DMS79 (cell line): Measurements from ENCODE around the gene ARPC1A.
A peak's percentile ranks its signal among the peaks of the same experiment; 100 is the strongest.
"Not testable (repeated sequence)": the region's sequence is repeated elsewhere in the genome, so short reads cannot be mapped to it uniquely, and the experiment has no call there.

ENCODE experiments used
- DNase-seq: peaks from one replicate; lab custom pipeline; 2025; lab: John Stamatoyannopoulos, UW

Gene ARPC1A

GRCh38 chr7:99325592-99326407 is at the start of gene ARPC1A:
Gene ARPC1A (plus strand): TSS chr7:99325898. CDS start chr7:99333354, 7,456 bp downstream.
- peak; percentile 71 for DNase-seq

GRCh38 chr7:99278180-99278579 is 47.5 kb upstream of the ARPC1A start:
- DNase-seq: no peak

GRCh38 chr7:99284165-99284564 is 41.5 kb upstream of the ARPC1A start:
- not testable (repeated sequence) for DNase-seq

- DNase-seq: no peak
Measured at GRCh38 chr7:99287779-99288534, 37.7 kb upstream of the ARPC1A start.

GRCh38 chr7:99289185-99289584 is 36.5 kb upstream of the ARPC1A start:
- DNase-seq: no peak

GRCh38 chr7:99290148-99290547 is 35.5 kb upstream of the ARPC1A start:
- DNase-seq: not testable (repeated sequence)

- no peak for DNase-seq
Measured at GRCh38 chr7:99290980-99291607, 34.6 kb upstream of the ARPC1A start.

GRCh38 chr7:99292127-99292526 is 33.6 kb upstream of the ARPC1A start:
- no peak for DNase-seq

GRCh38 chr7:99293167-99293566 is 32.5 kb upstream of the ARPC1A start:
- DNase-seq: no peak

GRCh38 chr7:99293650-99294049 is 32.0 kb upstream of the ARPC1A start:
- DNase-seq: no peak

- DNase-seq: no peak
Measured at GRCh38 chr7:99296471-99296870, 29.2 kb upstream of the ARPC1A start.

GRCh38 chr7:99301496-99301895 is 24.2 kb upstream of the ARPC1A start:
- no peak for DNase-seq

GRCh38 chr7:99305473-99306260 is 20.0 kb upstream of the ARPC1A start:
- no peak for DNase-seq

GRCh38 chr7:99308461-99309074 is 17.1 kb upstream of the ARPC1A start:
- no peak for DNase-seq

- no peak for DNase-seq
Measured at GRCh38 chr7:99309111-99309510, 16.6 kb upstream of the ARPC1A start.

GRCh38 chr7:99310004-99310403 is 15.7 kb upstream of the ARPC1A start:
- DNase-seq: no peak

GRCh38 chr7:99311702-99312101 is 14.0 kb upstream of the ARPC1A start:
- no peak for DNase-seq

GRCh38 chr7:99312316-99313203 is 13.1 kb upstream of the ARPC1A start:
- peak; percentile 34 for DNase-seq

GRCh38 chr7:99313204-99313573 is 12.5 kb upstream of the ARPC1A start:
- no peak for DNase-seq

- DNase-seq: no peak
Measured at GRCh38 chr7:99314504-99314903, 11.2 kb upstream of the ARPC1A start.

- no peak for DNase-seq
Measured at GRCh38 chr7:99320371-99320770, 5.3 kb upstream of the ARPC1A start.
